ENCODE data around the gene KIRREL1. TPM values are rescaled to one million over a fixed set of nuclear protein-coding genes. Genes with fewer than 3 reads are reported as not detected.
A peak's percentile ranks its signal among the peaks of the same experiment; 100 is the strongest.

Gene KIRREL1
- total RNA-seq, 1 experiment from 2014 or later, result 145 TPM

DNA sequence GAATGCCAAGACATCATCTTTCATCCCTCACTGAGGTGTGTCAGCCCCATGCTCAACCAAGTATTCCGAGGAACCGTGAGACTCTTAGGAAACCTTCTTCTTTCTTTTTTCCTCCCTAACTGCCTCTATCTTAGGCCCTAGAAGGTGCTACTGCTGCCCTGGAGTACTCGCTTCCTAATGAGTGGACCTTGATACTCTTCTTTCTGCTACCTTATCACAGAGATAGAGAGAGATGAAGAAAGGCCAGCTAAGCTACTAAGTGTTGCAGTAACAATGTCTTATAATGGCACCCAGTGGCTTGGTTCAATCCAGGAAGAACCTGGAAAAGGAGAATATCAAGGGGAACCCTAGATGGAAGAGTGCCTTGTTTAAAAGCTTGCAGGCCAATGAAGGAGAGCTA, 86.6 kb downstream of the KIRREL1 start:
- Histone ChIP-seq H3K27me3 (ENCODE audit: control insufficient read depth, insufficient read depth, low read length) (no peaks in the 10 kb centered on the region), H3K27ac (ENCODE audit: low read length) (no peak overlapping the region), H3K9me3 (ENCODE audit: control insufficient read depth, insufficient read depth, low read depth, low read length) (no peaks in the 10 kb centered on the region), H3K4me3 (ENCODE audit: low read depth in 2 of 2, low read length in 2 of 2) (no peak overlapping the region), H3K4me1 (ENCODE audit: control insufficient read depth, insufficient read depth, low read length) (no peaks in the 10 kb centered on the region), H3K36me3 (ENCODE audit: control insufficient read depth, insufficient read depth, low read length) (peaks cover 6% of the 10 kb centered on the region)
- POLR2A ChIA-PET, result no interaction called here
- in situ Hi-C loops (cut with HindIII; ENCODE audit: low pct_unique_long_range_greater_than_20kb, low sequenced_read_pairs) (no loop called here), intact Hi-C loops (cut with micrococcal nuclease; ENCODE audit: unreplicated experiment) (no loop called here)
- TF ChIP-seq, protein P1, sequence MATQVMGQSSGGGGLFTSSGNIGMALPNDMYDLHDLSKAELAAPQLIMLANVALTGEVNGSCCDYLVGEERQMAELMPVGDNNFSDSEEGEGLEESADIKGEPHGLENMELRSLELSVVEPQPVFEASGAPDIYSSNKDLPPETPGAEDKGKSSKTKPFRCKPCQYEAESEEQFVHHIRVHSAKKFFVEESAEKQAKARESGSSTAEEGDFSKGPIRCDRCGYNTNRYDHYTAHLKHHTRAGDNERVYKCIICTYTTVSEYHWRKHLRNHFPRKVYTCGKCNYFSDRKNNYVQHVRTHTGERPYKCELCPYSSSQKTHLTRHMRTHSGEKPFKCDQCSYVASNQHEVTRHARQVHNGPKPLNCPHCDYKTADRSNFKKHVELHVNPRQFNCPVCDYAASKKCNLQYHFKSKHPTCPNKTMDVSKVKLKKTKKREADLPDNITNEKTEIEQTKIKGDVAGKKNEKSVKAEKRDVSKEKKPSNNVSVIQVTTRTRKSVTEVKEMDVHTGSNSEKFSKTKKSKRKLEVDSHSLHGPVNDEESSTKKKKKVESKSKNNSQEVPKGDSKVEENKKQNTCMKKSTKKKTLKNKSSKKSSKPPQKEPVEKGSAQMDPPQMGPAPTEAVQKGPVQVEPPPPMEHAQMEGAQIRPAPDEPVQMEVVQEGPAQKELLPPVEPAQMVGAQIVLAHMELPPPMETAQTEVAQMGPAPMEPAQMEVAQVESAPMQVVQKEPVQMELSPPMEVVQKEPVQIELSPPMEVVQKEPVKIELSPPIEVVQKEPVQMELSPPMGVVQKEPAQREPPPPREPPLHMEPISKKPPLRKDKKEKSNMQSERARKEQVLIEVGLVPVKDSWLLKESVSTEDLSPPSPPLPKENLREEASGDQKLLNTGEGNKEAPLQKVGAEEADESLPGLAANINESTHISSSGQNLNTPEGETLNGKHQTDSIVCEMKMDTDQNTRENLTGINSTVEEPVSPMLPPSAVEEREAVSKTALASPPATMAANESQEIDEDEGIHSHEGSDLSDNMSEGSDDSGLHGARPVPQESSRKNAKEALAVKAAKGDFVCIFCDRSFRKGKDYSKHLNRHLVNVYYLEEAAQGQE (IDR thresholded peaks at IDR 0.05; ENCODE audit: insufficient read depth in 1 of 2, low read depth in 2 of 2, low read length in 1 of 2), result no peak
- TF ChIP-seq TCF7L2 (IDR thresholded peaks at IDR 0.05; ENCODE audit: low read depth, low read length), result no peak
- no peak for TF ChIP-seq POLR2AphosphoS5 (IDR thresholded peaks at IDR 0.05; ENCODE audit: low read depth, low read length)
- TF ChIP-seq SIN3A (IDR thresholded peaks at IDR 0.05; ENCODE audit: borderline replicate concordance, insufficient read depth, low read depth, low read length), result no peak
- TF ChIP-seq, protein P2, sequence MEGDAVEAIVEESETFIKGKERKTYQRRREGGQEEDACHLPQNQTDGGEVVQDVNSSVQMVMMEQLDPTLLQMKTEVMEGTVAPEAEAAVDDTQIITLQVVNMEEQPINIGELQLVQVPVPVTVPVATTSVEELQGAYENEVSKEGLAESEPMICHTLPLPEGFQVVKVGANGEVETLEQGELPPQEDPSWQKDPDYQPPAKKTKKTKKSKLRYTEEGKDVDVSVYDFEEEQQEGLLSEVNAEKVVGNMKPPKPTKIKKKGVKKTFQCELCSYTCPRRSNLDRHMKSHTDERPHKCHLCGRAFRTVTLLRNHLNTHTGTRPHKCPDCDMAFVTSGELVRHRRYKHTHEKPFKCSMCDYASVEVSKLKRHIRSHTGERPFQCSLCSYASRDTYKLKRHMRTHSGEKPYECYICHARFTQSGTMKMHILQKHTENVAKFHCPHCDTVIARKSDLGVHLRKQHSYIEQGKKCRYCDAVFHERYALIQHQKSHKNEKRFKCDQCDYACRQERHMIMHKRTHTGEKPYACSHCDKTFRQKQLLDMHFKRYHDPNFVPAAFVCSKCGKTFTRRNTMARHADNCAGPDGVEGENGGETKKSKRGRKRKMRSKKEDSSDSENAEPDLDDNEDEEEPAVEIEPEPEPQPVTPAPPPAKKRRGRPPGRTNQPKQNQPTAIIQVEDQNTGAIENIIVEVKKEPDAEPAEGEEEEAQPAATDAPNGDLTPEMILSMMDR (IDR thresholded peaks at IDR 0.05), result no peak
- CTCF ChIA-PET, result no interaction called here
- TSS peak; percentile 20 for BruUV-seq (replicated peaks)
- DNase-seq (ENCODE audit: low read depth, low spot score) (no peak), ATAC-seq (no peak)

DNA sequence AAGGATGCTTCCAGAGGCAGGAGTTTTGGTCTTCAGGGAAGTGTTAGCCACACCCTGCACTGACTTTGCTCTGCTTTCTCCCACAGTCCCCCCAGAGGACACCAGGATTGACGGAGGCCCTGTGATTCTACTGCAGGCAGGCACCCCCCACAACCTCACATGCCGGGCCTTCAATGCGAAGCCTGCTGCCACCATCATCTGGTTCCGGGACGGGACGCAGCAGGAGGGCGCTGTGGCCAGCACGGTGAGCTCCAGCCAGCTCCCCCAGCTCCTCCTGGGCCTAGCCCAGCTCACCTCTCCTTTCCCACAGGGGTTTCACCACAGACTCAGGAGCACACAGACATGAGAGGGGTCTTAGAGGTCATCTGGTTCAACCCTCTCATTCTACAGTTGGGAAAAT, 90.9 kb downstream of the KIRREL1 start:
- ChIA-PET CTCF (interaction anchor here (1.1 kb wide), 1 partner anchor 92 kb away, joined by 5 read pairs; no protein-coding TSS in a partner anchor), POLR2A (no interaction called here)
- Histone ChIP-seq H3K9me3 (ENCODE audit: control insufficient read depth, insufficient read depth, low read depth, low read length) (no peaks in the 10 kb centered on the region), H3K27me3 (ENCODE audit: control insufficient read depth, insufficient read depth, low read length) (no peaks in the 10 kb centered on the region), H3K36me3 (ENCODE audit: control insufficient read depth, insufficient read depth, low read length) (peaks cover 16% of the 10 kb centered on the region), H3K4me3 (ENCODE audit: low read depth in 2 of 2, low read length in 2 of 2) (no peak overlapping the region), H3K27ac (ENCODE audit: low read length) (no peak overlapping the region), H3K4me1 (ENCODE audit: control insufficient read depth, insufficient read depth, low read length) (no peaks in the 10 kb centered on the region)
- DNase-seq (ENCODE audit: low read depth, low spot score) (no peak), ATAC-seq (no peak)
- no TSS peak for BruUV-seq (replicated peaks)
- TF ChIP-seq, protein P2 (IDR thresholded peaks at IDR 0.05), result no peak
- in situ Hi-C loops (cut with HindIII; ENCODE audit: low pct_unique_long_range_greater_than_20kb, low sequenced_read_pairs) (no loop called here), intact Hi-C loops (cut with micrococcal nuclease; ENCODE audit: unreplicated experiment) (no loop called here)

DNA sequence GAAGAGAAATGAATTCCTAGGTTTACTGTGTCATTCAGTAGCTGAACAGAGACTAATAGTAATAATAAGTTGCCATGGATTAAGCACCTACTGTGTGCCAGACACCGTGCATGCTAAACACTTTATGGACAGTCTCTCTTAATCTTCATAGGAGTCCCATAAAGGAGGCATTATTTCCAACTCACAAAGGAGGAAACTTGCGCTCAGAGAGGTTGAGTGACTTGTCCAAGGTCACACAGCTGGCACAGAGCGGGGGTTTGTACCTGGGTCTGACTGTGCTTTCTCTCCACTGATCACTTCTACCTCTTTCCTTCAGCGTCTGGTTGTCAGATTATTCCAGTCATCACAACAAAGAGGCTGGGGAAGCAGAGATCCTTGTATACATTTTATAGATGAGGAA, 91.3 kb downstream of the KIRREL1 start:
- Histone ChIP-seq H3K4me1 (ENCODE audit: control insufficient read depth, insufficient read depth, low read length) (no peaks in the 10 kb centered on the region), H3K27ac (ENCODE audit: low read length) (no peak overlapping the region), H3K36me3 (ENCODE audit: control insufficient read depth, insufficient read depth, low read length) (peaks cover 16% of the 10 kb centered on the region), H3K4me3 (ENCODE audit: low read depth in 2 of 2, low read length in 2 of 2) (no peak overlapping the region), H3K9me3 (ENCODE audit: control insufficient read depth, insufficient read depth, low read depth, low read length) (no peaks in the 10 kb centered on the region), H3K27me3 (ENCODE audit: control insufficient read depth, insufficient read depth, low read length) (no peaks in the 10 kb centered on the region)
- DNase-seq (ENCODE audit: low read depth, low spot score) (no peak), ATAC-seq (no peak)
- BruUV-seq (replicated peaks), result no TSS peak
- intact Hi-C loops (cut with micrococcal nuclease; ENCODE audit: unreplicated experiment) (no loop called here), in situ Hi-C loops (cut with HindIII; ENCODE audit: low pct_unique_long_range_greater_than_20kb, low sequenced_read_pairs) (no loop called here)
- ChIA-PET CTCF (interaction anchor here (1.1 kb wide), 1 partner anchor 93 kb away, joined by 5 read pairs; no protein-coding TSS in a partner anchor), POLR2A (no interaction called here)
- TF ChIP-seq TCF7L2 (IDR thresholded peaks at IDR 0.05; ENCODE audit: low read depth, low read length) (no peak), POLR2AphosphoS5 (IDR thresholded peaks at IDR 0.05; ENCODE audit: low read depth, low read length) (no peak), SIN3A (IDR thresholded peaks at IDR 0.05; ENCODE audit: borderline replicate concordance, insufficient read depth, low read depth, low read length) (no peak)
- TF ChIP-seq, protein P1 (IDR thresholded peaks at IDR 0.05; ENCODE audit: insufficient read depth in 1 of 2, low read depth in 2 of 2, low read length in 1 of 2), result no peak
- TF ChIP-seq, protein P2 (IDR thresholded peaks at IDR 0.05), result no peak

Measured in Panc1 (cell line).